NCI-H2029 treated with DMSO at 0.1 percent for 48 hours (cell line): ENCODE results near the gene SLC5A6.

Experiments used
- DNase-seq: peaks from one replicate; lab custom pipeline; 2025; lab: John Stamatoyannopoulos, UW

The SLC5A6 gene

GRCh38 chr2:27211943-27212625 is at the start of gene SLC5A6, which contains the start of gene ATRAID:
TSS of gene SLC5A6 (minus strand) at chr2:27212268. CDS start at chr2:27207650, 4,618 bp downstream.
TSS of gene ATRAID (plus strand) at chr2:27212041. CDS start at chr2:27212369, 328 bp downstream.
- peak; percentile 42 for DNase-seq

- no peak for DNase-seq
These were observed 49.3 kb upstream of the SLC5A6 start for GRCh38 chr2:27261241-27261925.

- DNase-seq, result no peak
These were observed 46.0 kb upstream of the SLC5A6 start for GRCh38 chr2:27258051-27258450.

- DNase-seq, result no peak
These were observed 44.9 kb upstream of the SLC5A6 start for GRCh38 chr2:27256855-27257454.

- DNase-seq, result no peak
These were observed 43.6 kb upstream of the SLC5A6 start for GRCh38 chr2:27255660-27256059.

GRCh38 chr2:27255187-27255586 is 43.1 kb upstream of the SLC5A6 start:
- no peak for DNase-seq

GRCh38 chr2:27251766-27252165 is 39.7 kb upstream of the SLC5A6 start:
- no peak for DNase-seq

- no peak for DNase-seq
These were observed 38.7 kb upstream of the SLC5A6 start for GRCh38 chr2:27250652-27251379.

GRCh38 chr2:27249891-27250651 is 38.0 kb upstream of the SLC5A6 start:
- no peak for DNase-seq

GRCh38 chr2:27249159-27249890 is 37.3 kb upstream of the SLC5A6 start:
- DNase-seq, result no peak

- DNase-seq, result no peak
These were observed 35.8 kb upstream of the SLC5A6 start for GRCh38 chr2:27247893-27248292.

GRCh38 chr2:27245626-27246025 is 33.6 kb upstream of the SLC5A6 start:
- DNase-seq, result no peak

GRCh38 chr2:27245116-27245515 is 33.0 kb upstream of the SLC5A6 start:
- DNase-seq, result no peak

- no peak for DNase-seq
These were observed 31.5 kb upstream of the SLC5A6 start for GRCh38 chr2:27243391-27244130.

GRCh38 chr2:27242614-27242951 is 30.5 kb upstream of the SLC5A6 start:
- DNase-seq, result no peak

- DNase-seq, result no peak
These were observed 29.9 kb upstream of the SLC5A6 start for GRCh38 chr2:27241761-27242613.

- DNase-seq, result no peak
These were observed 28.3 kb upstream of the SLC5A6 start for GRCh38 chr2:27240406-27240805.

- DNase-seq, result no peak
These were observed 26.9 kb upstream of the SLC5A6 start for GRCh38 chr2:27238976-27239375.

GRCh38 chr2:27237341-27237945 is 25.4 kb upstream of the SLC5A6 start:
- no peak for DNase-seq
